Lower leg skin (tissue), 3 donors: Measurements from ENCODE around the gene FA2H.

ENCODE experiments used
- CTCF ChIP-seq, 3 donors: fragments of 450-650 bp; IDR thresholded peaks; one replicate each; pipeline ENCODE4 v1.5.1; 2016; ENCODE audit warnings: antibody characterized with exemption in 3 of 3, mild to moderate bottlenecking in 3 of 3, moderate library complexity in 2 of 3
- POLR2A ChIP-seq, 2 donors: fragments of 450-650 bp; IDR thresholded peaks; one replicate each; pipeline ENCODE4 v1.6.1; 2016 to 2017; ENCODE audit warnings: antibody characterized with exemption in 2 of 2, mild to moderate bottlenecking in 1 of 2, moderate library complexity in 1 of 2

DNA sequence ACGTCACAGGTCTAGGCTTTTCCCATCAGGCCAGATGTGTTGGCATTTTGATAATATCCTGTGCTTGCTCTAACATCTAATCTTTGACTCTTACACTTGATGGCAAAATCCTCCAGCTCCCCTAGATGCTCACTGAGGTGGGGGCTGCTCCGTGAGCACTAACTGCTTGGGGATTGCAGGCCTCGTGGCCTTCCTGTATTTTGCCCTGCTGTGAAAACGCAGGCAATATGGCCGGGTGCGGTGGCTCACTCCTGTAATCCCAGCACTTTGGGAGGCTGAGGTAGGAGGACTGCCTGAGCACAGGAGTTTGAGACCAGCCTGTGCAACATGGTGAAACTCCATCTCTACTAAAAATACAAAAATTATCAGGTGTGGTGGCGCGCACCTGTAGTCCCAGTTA, 64.2 kb downstream of the FA2H start:
- TF ChIP-seq CTCF (IDR thresholded peaks at IDR 0.05) = no peak
- TF ChIP-seq POLR2A (IDR thresholded peaks at IDR 0.05) = no peak
